ENCODE results near the gene PTX4.

GRCh38 chr16:1524366-1524765, 35.6 kb upstream of the PTX4 start:
- TF ChIP-seq POLR2A (IDR thresholded peaks at IDR 0.05; ENCODE audit: extremely low read depth, insufficient read length): no peak
- TF ChIP-seq, protein P1, sequence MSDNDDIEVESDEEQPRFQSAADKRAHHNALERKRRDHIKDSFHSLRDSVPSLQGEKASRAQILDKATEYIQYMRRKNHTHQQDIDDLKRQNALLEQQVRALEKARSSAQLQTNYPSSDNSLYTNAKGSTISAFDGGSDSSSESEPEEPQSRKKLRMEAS (IDR thresholded peaks at IDR 0.05; ENCODE audit: low read depth, low read length): no peak
- no peak for TF ChIP-seq CTCF (IDR thresholded peaks at IDR 0.05; ENCODE audit: low read depth, low read length)
- TF ChIP-seq MYC (IDR thresholded peaks at IDR 0.05; ENCODE audit: low read depth, low read length): no peak
